Natural killer cell (primary cell): ENCODE measurements around the gene SNAPC5. TPM values are rescaled to one million over a fixed set of nuclear protein-coding genes. Genes with fewer than 3 reads are reported as not detected.
"Not testable (repeated sequence)": the region's sequence is repeated elsewhere in the genome, so short reads cannot be mapped to it uniquely, and the experiment has no call there.

Experiments
- ATAC-seq, 3 donors: fragments of 150-1000 bp in 2 of 3; fragments of 200-7000 bp in 1 of 3; cut with Tn5 transposase; 1 replicate in 1 of 3; 2 replicates in 2 of 3; pipeline ENCODE4 v1.10.0; 2021; ENCODE audit warnings: mild to moderate bottlenecking in 2 of 3, moderate library complexity in 2 of 3
- DNase-seq, 2 donors: peaks; one replicate each; pipeline versions ENCODE4 v3.0.0 to v3.0.0-alpha.2; 2013 to 2021; ENCODE audit warnings: mixed read lengths in 1 of 2
- H3K27ac ChIP-seq: one replicate; pipeline ENCODE4 v1.5.1; 2013; ENCODE audit warnings: mild to moderate bottlenecking, low read length
- H3K27me3 ChIP-seq: one replicate; pipeline ENCODE4 v1.6.1; 2013; ENCODE audit warnings: low read length; ENCODE audit not compliant: control insufficient read depth, insufficient read depth
- H3K36me3 ChIP-seq: one replicate; pipeline ENCODE4 v1.6.1; 2013; ENCODE audit warnings: low read length; ENCODE audit not compliant: control insufficient read depth, insufficient read depth
- H3K4me1 ChIP-seq: one replicate; pipeline ENCODE4 v1.6.1; 2013; ENCODE audit warnings: low read length; ENCODE audit not compliant: control insufficient read depth, insufficient read depth
- H3K4me3 ChIP-seq: one replicate; pipeline ENCODE4 v1.5.1; 2013; ENCODE audit warnings: low read length
- H3K9me3 ChIP-seq: one replicate; pipeline ENCODE4 v1.6.1; 2013; ENCODE audit warnings: low read length; ENCODE audit not compliant: control insufficient read depth, insufficient read depth
- H3K27ac Mint-ChIP-seq, 2 donors: one replicate each; pipeline ENCODE4 v1.8.0; 2022; ENCODE audit warnings: mild to moderate bottlenecking in 2 of 2, mixed read lengths in 2 of 2, moderate library complexity in 1 of 2
- H3K27me3 Mint-ChIP-seq, 2 donors: one replicate each; pipeline ENCODE4 v1.8.0; 2022; ENCODE audit warnings: low read depth in 2 of 2, mixed read lengths in 2 of 2
- H3K36me3 Mint-ChIP-seq: one replicate; pipeline ENCODE4 v1.8.0; 2022; ENCODE audit warnings: mixed read lengths
- H3K4me1 Mint-ChIP-seq, 2 donors: one replicate each; pipeline ENCODE4 v1.8.0; 2022; ENCODE audit warnings: mixed read lengths in 2 of 2
- H3K4me3 Mint-ChIP-seq: one replicate; pipeline ENCODE4 v1.8.0; 2022; ENCODE audit warnings: mild to moderate bottlenecking, moderate library complexity, mixed read lengths
- H3K9me3 Mint-ChIP-seq, 2 donors: one replicate each; pipeline ENCODE4 v1.8.0; 2022; ENCODE audit warnings: mixed read lengths in 2 of 2
- CTCF ChIP-seq: fragments of 200-600 bp; IDR thresholded peaks from one replicate; pipeline ENCODE4 v1.8.0; 2022; ENCODE audit warnings: antibody characterized with exemption
- WGBS: methylation state at CpG from one replicate; pipeline ENCODE4 v1.1.7; 2013; ENCODE audit warnings: missing lambda C conversion rate; ENCODE audit not compliant: insufficient coverage; 5-methylcytosine and 5-hydroxymethylcytosine counted together
- intact Hi-C: fragments of 100-400 bp; cut with micrococcal nuclease; formaldehyde crosslinking; loops from one replicate; pipeline ENCODE4 v1.14.2; 2022
- total RNA-seq, 4 donors: library from RNA; stranded (reverse); fragments of 120-200 nt in 1 of 4; gene quantifications; one replicate each; pipeline versions ENCODE4 v1.2.3 to v1.2.4, GENCODE V29; 2013 to 2022

The SNAPC5 gene
- total RNA-seq, 3 donors from 2014 or later (not counting 1 experiment from before 2014, with no cell fraction given): 17.2 to 25.2 (median 24.3) TPM

GRCh38 chr15:66502491-66502890, 4.9 kb upstream of the SNAPC5 start:
- no peak overlapping the region for H3K27ac ChIP-seq
- no peak overlapping the region for H3K4me3 ChIP-seq
- peak overlapping the region in 1 of 2 donors; percentile 97 for H3K27ac Mint-ChIP-seq
- DNase-seq (peak in 1 of 2 donors; percentile 15), ATAC-seq (no peak)
- peak overlapping the region; percentile 100 for H3K4me3 Mint-ChIP-seq
- intact Hi-C loops: no loop called here
- H3K4me1 Mint-ChIP-seq: peaks cover 41 to 48% of the 10 kb centered on the region in 2 donors
- TF ChIP-seq CTCF: no peak
- H3K27me3 ChIP-seq: no peaks in the 10 kb centered on the region
- no peaks in the 10 kb centered on the region for H3K9me3 ChIP-seq
- H3K36me3 ChIP-seq: peaks cover 52% of the 10 kb centered on the region
- no peaks in the 10 kb centered on the region for H3K9me3 Mint-ChIP-seq
- 84% methylated on average over 10 of the region's 10 CpGs for WGBS
- H3K36me3 Mint-ChIP-seq: peaks cover 8% of the 10 kb centered on the region
- H3K4me1 ChIP-seq: peaks cover 26% of the 10 kb centered on the region
- no peaks in the 10 kb centered on the region for H3K27me3 Mint-ChIP-seq

- H3K36me3 Mint-ChIP-seq, H3K27me3 Mint-ChIP-seq, intact Hi-C loops, ATAC-seq, H3K9me3 Mint-ChIP-seq, H3K4me3 ChIP-seq, H3K27ac ChIP-seq, H3K27me3 ChIP-seq, H3K9me3 ChIP-seq, H3K4me3 Mint-ChIP-seq, DNase-seq: not testable (repeated sequence)
- Histone ChIP-seq H3K4me1 (peaks cover 38% of the 10 kb centered on the region), H3K36me3 (peaks cover 53% of the 10 kb centered on the region)
- peaks cover 38 to 52% of the 10 kb centered on the region in 2 donors for H3K4me1 Mint-ChIP-seq
- peak overlapping the region; percentile 28 to 47 for H3K27ac Mint-ChIP-seq
- 87% methylated on average over 7 of the region's 7 CpGs for whole genome bisulfite sequencing
Measured at GRCh38 chr15:66500346-66500745, 2.8 kb upstream of the SNAPC5 start.

- Histone ChIP-seq H3K36me3 (peaks cover 69% of the 10 kb centered on the region), H3K27ac (peak overlapping the region; percentile 23), H3K27me3 (no peaks in the 10 kb centered on the region), H3K4me3 (no peak overlapping the region), H3K4me1 (peaks cover 33% of the 10 kb centered on the region), H3K9me3 (no peaks in the 10 kb centered on the region)
- H3K27me3 Mint-ChIP-seq: no peaks in the 10 kb centered on the region
- no peak for ATAC-seq
- H3K4me1 Mint-ChIP-seq: peaks cover 25 to 46% of the 10 kb centered on the region in 2 donors
- peak in 1 of 2 donors; percentile 67 for DNase-seq
- intact Hi-C loops: no loop called here
- H3K27ac Mint-ChIP-seq: peak overlapping the region; percentile 93 to 97
- peak overlapping the region; percentile 55 for H3K4me3 Mint-ChIP-seq
- H3K9me3 Mint-ChIP-seq: no peaks in the 10 kb centered on the region
- peaks cover 8% of the 10 kb centered on the region for H3K36me3 Mint-ChIP-seq
- 59% methylated on average over 3 of the region's 3 CpGs for WGBS
- peak; percentile 26 for TF ChIP-seq CTCF
Measured at GRCh38 chr15:66498501-66499386, 1.2 kb upstream of the SNAPC5 start.

GRCh38 chr15:66496951-66497501, 536 bp downstream of the SNAPC5 start:
- peak overlapping the region; percentile 79 for H3K4me3 ChIP-seq
- ATAC-seq (peak; percentile 21 to 36 (median 32)), DNase-seq (no peak)
- H3K9me3 ChIP-seq: no peaks in the 10 kb centered on the region
- peaks cover 21% of the 10 kb centered on the region for H3K4me1 ChIP-seq
- H3K36me3 ChIP-seq: peaks cover 70% of the 10 kb centered on the region
- H3K27ac ChIP-seq: peak overlapping the region; percentile 82
- 16% methylated on average over 17 of the region's 17 CpGs for WGBS
- H3K27me3 ChIP-seq: no peaks in the 10 kb centered on the region
- Mint-ChIP-seq H3K36me3 (peaks cover 8% of the 10 kb centered on the region), H3K4me1 (peaks cover 13 to 31% of the 10 kb centered on the region in 2 donors), H3K9me3 (no peaks in the 10 kb centered on the region), H3K27me3 (no peaks in the 10 kb centered on the region), H3K27ac (peak overlapping the region; percentile 93 to 97), H3K4me3 (peak overlapping the region; percentile 92)
- intact Hi-C loops: loop anchor here (1.0 kb wide), 4 partner anchors 8 to 141 kb away; partner anchors contain the start of genes MAP2K1, TIPIN and ZWILCH
- no peak for TF ChIP-seq CTCF
